COLO668 (cell line): ENCODE results near the gene BEAN1.
"Not testable (repeated sequence)": the region's sequence is repeated elsewhere in the genome, so short reads cannot be mapped to it uniquely, and the experiment has no call there.

Experiments
- DNase-seq: peaks from one replicate; lab custom pipeline; 2025; ENCODE audit not compliant: unreplicated experiment; lab: John Stamatoyannopoulos, UW

The BEAN1 gene

DNA sequence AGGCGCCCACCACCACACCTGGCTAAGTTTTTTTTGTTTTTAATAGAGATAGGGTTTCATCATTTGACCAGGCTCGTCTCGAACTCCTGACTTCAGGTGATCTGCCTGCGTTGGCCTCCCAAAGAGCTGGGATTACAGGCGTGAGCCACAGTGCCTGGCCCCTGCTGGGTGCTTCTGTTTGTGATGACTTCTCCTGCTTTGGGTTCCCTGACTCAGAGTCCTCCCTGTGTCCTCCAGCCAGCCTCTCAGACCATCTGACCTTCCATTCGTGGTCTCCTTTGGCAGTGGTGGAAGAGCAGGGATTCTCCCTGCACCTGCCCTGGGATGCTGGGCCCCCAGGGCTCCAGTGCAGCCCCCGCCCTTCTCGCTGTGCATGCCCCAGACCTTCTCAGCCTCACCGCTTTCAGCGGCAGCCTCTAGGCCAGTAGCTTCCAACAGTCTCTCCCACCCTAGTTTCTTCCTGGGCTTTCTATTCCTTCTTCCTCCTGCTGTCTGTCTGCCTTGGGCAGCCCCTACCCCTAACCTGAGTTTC is 13.2 kb downstream of the BEAN1 start:
- DNase-seq = no peak

- DNase-seq = no peak
These were observed 13.9 kb downstream of the BEAN1 start for GRCh38 chr16:66440970-66441369.

DNA sequence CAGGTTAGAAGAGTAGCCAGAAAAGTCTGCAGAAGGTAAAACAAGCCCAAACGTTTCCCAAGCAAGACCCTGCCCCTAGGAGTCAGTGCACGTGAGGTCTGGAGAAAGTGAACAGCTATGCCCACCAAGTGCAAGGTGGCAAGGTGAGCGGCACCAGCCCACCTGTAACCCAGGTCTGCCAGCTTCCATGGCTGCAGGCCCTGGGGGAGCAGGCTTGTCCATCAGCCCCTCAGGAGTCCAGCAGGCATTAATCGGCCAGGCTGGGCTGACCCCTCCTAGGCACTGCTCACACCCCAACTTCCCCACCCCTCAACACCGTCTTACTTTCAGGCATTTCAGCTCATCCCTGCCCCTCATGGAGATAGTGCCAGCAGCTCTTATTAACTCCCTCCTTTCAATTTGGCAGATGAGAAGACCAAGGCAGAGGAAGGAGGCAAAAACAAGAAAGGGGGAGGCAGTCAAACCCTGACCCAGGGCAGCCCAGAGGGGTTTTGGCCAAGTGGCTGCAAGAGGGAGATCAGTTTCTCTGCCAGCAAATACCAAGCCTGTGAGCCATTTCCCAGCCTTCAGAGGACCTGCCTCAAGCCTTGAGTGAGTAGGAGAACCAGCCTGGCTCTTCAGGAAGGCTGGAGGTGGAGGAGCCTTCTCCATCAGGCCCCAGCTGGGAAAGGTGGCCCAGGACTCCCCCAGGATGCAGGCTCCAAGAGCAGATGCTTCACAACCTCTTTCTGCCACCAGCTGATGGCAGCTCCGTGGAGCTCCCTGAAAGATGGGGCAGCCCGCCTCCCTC is 14.7 kb downstream of the BEAN1 start:
- DNase-seq = no peak

DNA sequence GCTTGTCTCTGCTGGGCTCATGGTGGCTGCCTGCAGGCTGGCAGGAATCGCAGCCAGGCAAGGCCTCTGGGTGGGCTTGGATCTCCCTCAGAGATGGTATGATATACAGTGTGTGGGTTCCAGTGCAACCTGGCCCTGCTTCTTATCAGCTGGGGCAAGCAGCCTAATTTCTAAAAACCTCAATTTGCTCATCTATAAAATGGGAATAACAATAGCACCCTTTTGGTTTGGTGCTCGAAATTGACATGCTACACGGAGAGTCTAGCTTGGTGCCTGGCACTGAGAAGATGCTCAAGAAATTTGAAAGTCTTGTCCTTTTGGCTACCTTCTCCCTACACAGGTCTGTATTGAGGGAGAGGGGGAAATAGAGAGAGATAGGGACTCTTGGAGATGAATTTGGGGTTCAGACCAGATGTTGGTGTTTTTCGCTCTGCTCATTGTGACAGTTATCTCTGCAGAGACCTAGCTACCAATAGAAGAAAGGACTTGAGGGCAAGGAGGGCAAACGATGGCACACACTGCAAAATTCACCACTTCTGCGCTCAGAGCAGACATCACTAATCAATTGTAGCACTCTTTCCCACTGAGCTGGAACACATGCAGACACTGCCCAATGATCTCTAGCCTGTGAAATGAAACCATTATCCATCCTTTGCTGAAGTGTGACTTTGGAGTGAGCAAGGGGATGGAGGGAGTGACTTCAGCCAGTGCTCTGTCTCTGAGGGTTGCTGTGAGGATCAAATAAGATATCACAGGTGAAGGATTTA is 15.6 kb downstream of the BEAN1 start:
- DNase-seq = no peak

DNA sequence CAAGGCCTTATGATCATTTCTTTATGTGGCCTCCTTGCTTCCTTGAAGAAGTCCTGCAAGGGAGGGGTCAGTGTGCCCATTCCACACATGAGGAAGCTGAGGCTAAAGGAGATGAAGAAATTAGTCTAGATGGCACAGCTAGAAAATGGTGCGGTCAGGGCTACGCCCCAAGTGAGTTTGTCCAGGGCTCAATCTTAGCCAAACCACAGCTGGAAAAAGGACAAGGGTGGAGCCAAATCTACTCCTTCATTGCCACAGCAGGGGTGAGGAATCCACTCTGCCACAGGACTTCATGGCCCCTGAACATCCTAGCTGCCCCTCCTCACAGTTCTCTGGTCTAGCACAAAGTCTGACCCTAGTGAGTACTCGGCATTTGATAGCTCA is 16.2 kb downstream of the BEAN1 start:
- no peak for DNase-seq

- DNase-seq = no peak
These were observed 17.0 kb downstream of the BEAN1 start for GRCh38 chr16:66444049-66444481.

DNA sequence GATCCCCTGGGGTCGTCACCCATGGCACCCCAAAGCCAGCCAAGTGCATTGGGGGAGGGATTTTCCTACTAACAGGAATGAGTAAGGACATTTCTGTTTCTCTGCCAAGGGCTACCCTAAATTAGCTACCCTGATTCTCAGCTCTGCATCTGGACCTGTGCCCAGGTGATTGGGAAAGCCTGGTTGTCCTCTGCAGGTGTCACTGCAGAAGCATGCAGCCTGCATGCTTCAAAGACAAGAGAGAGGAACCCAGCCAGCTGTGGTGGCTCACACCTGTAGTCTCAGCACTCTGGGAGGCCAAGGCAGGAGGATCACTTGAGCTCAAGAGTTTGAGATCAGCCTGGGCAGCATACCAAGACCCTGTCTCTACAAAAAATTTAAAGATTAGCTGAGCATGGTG is 19.6 kb downstream of the BEAN1 start:
- DNase-seq = no peak

GRCh38 chr16:66447491-66447890 is 20.4 kb downstream of the BEAN1 start:
- DNase-seq = no peak

GRCh38 chr16:66451548-66451947 is 24.5 kb downstream of the BEAN1 start:
- no peak for DNase-seq

GRCh38 chr16:66453230-66453629 is 26.1 kb downstream of the BEAN1 start:
- DNase-seq = not testable (repeated sequence)

DNA sequence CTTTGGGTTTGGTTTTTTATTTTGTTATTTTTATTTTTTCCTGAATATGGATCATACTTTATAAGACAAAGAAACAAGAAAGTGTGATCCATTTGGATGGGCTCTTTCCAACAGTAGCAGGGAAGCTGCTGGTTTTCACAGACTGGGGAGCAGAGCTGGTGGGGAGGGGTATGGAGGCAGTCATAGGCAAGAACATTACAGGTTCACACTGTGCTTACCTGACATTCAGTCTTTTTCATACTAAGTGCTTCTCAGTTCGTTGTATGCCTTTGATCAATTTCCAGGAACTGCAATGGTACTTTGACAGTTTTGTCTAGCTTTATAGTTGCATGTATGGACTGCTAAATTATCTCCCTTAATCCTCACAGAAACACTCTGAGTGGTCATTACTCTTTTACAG is 27.7 kb downstream of the BEAN1 start:
- DNase-seq = no peak

- no peak for DNase-seq
These were observed 28.9 kb downstream of the BEAN1 start for GRCh38 chr16:66455970-66456369.

- DNase-seq = no peak
These were observed 30.8 kb downstream of the BEAN1 start for GRCh38 chr16:66457888-66458287.

GRCh38 chr16:66458292-66458691 is 31.2 kb downstream of the BEAN1 start:
- DNase-seq = no peak

- DNase-seq = no peak
These were observed 31.8 kb downstream of the BEAN1 start for GRCh38 chr16:66458853-66459252.

GRCh38 chr16:66459878-66460277 is 32.8 kb downstream of the BEAN1 start:
- no peak for DNase-seq

GRCh38 chr16:66460703-66461102 is 33.6 kb downstream of the BEAN1 start:
- no peak for DNase-seq

- no peak for DNase-seq
These were observed 35.8 kb downstream of the BEAN1 start for GRCh38 chr16:66462912-66463311.

DNA sequence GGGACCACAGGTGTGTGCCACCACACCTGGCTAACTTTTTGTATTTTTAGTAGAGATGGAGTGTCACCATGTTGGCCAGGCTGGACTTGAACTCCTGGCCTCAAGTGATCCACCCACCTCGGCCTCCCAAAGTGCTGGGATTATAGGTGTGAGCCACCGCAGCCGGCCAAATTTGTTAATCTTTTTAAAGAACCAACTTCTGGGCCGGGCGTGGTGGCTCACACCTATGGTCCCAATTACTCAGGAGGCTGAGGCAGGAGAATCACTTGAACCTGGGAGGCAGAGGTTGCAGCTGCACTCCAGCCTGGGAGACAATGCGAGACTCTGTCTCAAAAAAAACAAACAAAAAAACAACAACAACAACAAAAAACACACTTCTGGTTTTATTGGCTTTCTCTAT is 38.9 kb downstream of the BEAN1 start:
- DNase-seq = not testable (repeated sequence)

- DNase-seq = not testable (repeated sequence)
These were observed 39.5 kb downstream of the BEAN1 start for GRCh38 chr16:66466636-66467035.

DNA sequence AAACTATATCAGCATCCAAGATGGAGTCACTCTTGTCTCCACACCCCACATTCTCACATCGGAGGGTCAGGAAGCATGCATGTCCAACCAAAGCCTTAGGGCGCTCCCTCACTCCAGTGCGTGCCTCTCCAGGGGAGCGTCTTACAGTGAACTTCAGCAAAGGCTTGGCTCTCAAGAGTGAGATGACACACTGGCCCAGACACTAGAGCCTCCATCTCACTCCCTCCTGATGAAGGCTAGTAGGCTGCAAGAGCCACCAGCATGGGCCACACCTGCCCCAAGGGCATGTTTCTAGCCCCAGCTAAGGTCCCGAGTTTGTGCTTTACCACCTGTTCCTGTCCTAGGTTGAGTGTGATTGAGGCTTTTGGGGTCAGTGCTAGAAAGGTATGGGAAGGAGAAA is 40.5 kb downstream of the BEAN1 start:
- no peak for DNase-seq

- no peak for DNase-seq
These were observed 41.3 kb downstream of the BEAN1 start for GRCh38 chr16:66468321-66468965.
